Stimulated activated CD4-positive, alpha-beta T cell treated with anti-CD3 and anti-CD28 coated beads, Interleukin-12 subunit alpha, Interleukin-12 subunit beta, amount 100 ng/mL, for 24 hours (primary cell): ENCODE results near the gene ABCD3.
"Not testable (repeated sequence)": the region's sequence is repeated elsewhere in the genome, so short reads cannot be mapped to it uniquely, and the experiment has no call there.

Experiments used
- DNase-seq, 2 experiments: peaks; one replicate each; pipeline ENCODE4 v3.0.0-alpha.2; 2020; ENCODE audit warnings: low read depth in 2 of 2

ABCD3 gene

GRCh38 chr1:94417978-94418663, at the start of gene ABCD3:
Gene ABCD3, plus strand, starts transcription at chr1:94418389. Its CDS starts 90 bp downstream, at chr1:94418479.
- peak; percentile 89 to 97 for DNase-seq

- not testable (repeated sequence) for DNase-seq
These were observed 45.4 kb upstream of the ABCD3 start for GRCh38 chr1:94372771-94373170.

GRCh38 chr1:94373311-94373710, 44.9 kb upstream of the ABCD3 start:
- not testable (repeated sequence) for DNase-seq

GRCh38 chr1:94375666-94376065, 42.5 kb upstream of the ABCD3 start:
- not testable (repeated sequence) for DNase-seq

- not testable (repeated sequence) for DNase-seq
These were observed 39.7 kb upstream of the ABCD3 start for GRCh38 chr1:94378493-94378892.

GRCh38 chr1:94379615-94380014, 38.6 kb upstream of the ABCD3 start:
- no peak for DNase-seq

- DNase-seq, result no peak
These were observed 36.0 kb upstream of the ABCD3 start for GRCh38 chr1:94382201-94382600.

GRCh38 chr1:94383966-94384408, 34.2 kb upstream of the ABCD3 start:
- DNase-seq, result no peak

- no peak for DNase-seq
These were observed 33.5 kb upstream of the ABCD3 start for GRCh38 chr1:94384485-94385265.

GRCh38 chr1:94385308-94385929, 32.8 kb upstream of the ABCD3 start:
- DNase-seq, result no peak

GRCh38 chr1:94389298-94389697, 28.9 kb upstream of the ABCD3 start:
- DNase-seq, result no peak

GRCh38 chr1:94394247-94394646, 23.9 kb upstream of the ABCD3 start:
- no peak for DNase-seq

- no peak for DNase-seq
These were observed 23.0 kb upstream of the ABCD3 start for GRCh38 chr1:94395231-94395630.

- no peak for DNase-seq
These were observed 22.4 kb upstream of the ABCD3 start for GRCh38 chr1:94395748-94396309.

- no peak for DNase-seq
These were observed 21.7 kb upstream of the ABCD3 start for GRCh38 chr1:94396356-94397010.

- DNase-seq, result no peak
These were observed 19.8 kb upstream of the ABCD3 start for GRCh38 chr1:94398356-94398755.

- no peak for DNase-seq
These were observed 18.7 kb upstream of the ABCD3 start for GRCh38 chr1:94399453-94399852.

- DNase-seq, result no peak
These were observed 17.0 kb upstream of the ABCD3 start for GRCh38 chr1:94401206-94401605.

GRCh38 chr1:94406446-94406845, 11.7 kb upstream of the ABCD3 start:
- DNase-seq, result no peak

GRCh38 chr1:94408104-94408830, 9.9 kb upstream of the ABCD3 start:
- DNase-seq, result no peak

- no peak for DNase-seq
These were observed 7.0 kb upstream of the ABCD3 start for GRCh38 chr1:94411237-94411636.
